ENCODE results near the gene SCAF1. TPM values are rescaled to one million over a fixed set of nuclear protein-coding genes. Genes with fewer than 3 reads are reported as not detected.

Gene SCAF1
- total RNA-seq, 1 experiment from 2014 or later: 46.8 TPM

DNA sequence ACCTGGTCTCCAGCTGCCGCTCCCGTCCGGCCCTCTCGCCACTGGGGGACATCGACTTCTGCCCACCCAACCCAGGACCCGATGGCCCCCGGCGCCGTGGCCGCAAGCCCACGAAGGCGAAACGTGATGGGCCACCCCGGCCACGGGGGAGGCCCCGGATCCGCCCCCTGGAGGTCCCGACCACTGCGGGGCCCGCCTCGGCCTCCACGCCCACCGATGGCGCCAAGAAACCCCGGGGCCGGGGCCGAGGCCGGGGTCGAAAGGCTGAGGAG lies 44.4 kb upstream of the SCAF1 start:
- no peak overlapping the region for H2AFZ ChIP-seq (ENCODE audit: low read length)
- TF ChIP-seq, protein P1, sequence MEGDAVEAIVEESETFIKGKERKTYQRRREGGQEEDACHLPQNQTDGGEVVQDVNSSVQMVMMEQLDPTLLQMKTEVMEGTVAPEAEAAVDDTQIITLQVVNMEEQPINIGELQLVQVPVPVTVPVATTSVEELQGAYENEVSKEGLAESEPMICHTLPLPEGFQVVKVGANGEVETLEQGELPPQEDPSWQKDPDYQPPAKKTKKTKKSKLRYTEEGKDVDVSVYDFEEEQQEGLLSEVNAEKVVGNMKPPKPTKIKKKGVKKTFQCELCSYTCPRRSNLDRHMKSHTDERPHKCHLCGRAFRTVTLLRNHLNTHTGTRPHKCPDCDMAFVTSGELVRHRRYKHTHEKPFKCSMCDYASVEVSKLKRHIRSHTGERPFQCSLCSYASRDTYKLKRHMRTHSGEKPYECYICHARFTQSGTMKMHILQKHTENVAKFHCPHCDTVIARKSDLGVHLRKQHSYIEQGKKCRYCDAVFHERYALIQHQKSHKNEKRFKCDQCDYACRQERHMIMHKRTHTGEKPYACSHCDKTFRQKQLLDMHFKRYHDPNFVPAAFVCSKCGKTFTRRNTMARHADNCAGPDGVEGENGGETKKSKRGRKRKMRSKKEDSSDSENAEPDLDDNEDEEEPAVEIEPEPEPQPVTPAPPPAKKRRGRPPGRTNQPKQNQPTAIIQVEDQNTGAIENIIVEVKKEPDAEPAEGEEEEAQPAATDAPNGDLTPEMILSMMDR (conservative IDR thresholded peaks at IDR 0.05; ENCODE audit: low read depth, low read length): no peak
- TF ChIP-seq EZH2phosphoT487 (IDR thresholded peaks at IDR 0.05; ENCODE audit: borderline replicate concordance, low read length): no peak
- TF ChIP-seq EZH2 (IDR thresholded peaks at IDR 0.05; ENCODE audit: low read length, unreplicated experiment): no peak
- H3K27me3 ChIP-seq (ENCODE audit: low read length): no peaks in the 10 kb centered on the region
- no peak overlapping the region for H3K9ac ChIP-seq (ENCODE audit: low read length)
- DNase-seq (no peak), ATAC-seq (no peak)
- BruUV-seq (replicated peaks): no TSS peak
- H3K4me1 ChIP-seq (ENCODE audit: insufficient read depth, low read length): peaks cover 7% of the 10 kb centered on the region; the same call in 1 of the 2 replicates
- no peaks in the 10 kb centered on the region for H3K9me2 ChIP-seq (replicated peaks; ENCODE audit: low read length)
- H3K36me3 ChIP-seq (ENCODE audit: low read depth, low read length): peaks cover 59% of the 10 kb centered on the region
- H3K79me2 ChIP-seq (ENCODE audit: low read length): peaks cover 59% of the 10 kb centered on the region
- H3K4me2 ChIP-seq (ENCODE audit: low read length): no peak overlapping the region
- intact Hi-C loops (cut with micrococcal nuclease): no loop called here
- H3F3A ChIP-seq (ENCODE audit: low read length, unreplicated experiment): no peaks in the 10 kb centered on the region
- no peak overlapping the region for H3K27ac ChIP-seq (ENCODE audit: low read length)
- ChIA-PET POLR2A (ENCODE audit: unreplicated experiment) (no interaction called here), CTCF (no interaction called here)
- no peak overlapping the region for H3K4me3 ChIP-seq (ENCODE audit: low read length)
- peaks cover 12% of the 10 kb centered on the region for H4K20me1 ChIP-seq (ENCODE audit: low read length)
- no peaks in the 10 kb centered on the region for H3K9me3 ChIP-seq (ENCODE audit: low read length)

DNA sequence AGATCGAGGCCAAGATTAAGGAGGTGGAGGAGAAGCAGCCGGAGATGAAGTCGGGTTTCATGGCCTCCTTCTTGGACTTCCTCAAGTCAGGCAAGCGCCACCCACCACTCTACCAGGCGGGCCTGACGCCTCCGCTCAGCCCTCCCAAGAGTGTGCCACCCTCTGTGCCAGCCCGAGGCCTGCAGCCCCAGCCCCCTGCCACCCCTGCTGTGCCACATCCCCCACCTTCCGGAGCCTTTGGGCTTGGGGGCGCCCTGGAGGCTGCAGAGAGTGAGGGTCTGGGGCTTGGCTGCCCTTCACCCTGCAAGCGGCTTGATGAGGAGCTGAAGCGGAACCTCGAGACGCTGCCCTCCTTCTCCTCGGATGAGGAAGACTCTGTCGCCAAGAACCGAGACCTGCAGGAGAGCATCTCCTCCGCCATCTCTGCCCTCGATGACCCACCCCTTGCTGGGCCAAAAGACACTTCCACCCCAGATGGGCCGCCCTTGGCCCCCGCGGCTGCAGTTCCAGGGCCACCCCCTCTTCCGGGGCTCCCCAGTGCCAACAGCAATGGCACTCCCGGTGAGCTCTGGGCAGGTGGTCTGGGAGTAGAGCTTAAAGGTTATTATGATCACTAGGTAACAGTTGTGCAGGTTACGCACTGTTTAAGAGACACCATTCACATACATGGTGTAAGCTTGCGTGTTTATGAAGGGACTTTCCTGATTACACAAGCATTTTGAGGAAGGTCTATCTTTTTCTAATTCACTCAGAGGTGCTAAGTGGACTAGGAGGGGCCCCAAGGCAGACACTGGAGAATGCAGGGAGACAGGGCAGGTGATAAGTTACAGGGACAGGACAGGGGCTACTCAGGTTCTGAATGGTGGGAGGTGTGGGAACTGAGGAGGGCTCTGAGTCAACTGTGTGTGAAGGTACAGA lies 42.4 kb upstream of the SCAF1 start:
- H3K9me2 ChIP-seq (replicated peaks; ENCODE audit: low read length): no peaks in the 10 kb centered on the region
- H4K20me1 ChIP-seq (ENCODE audit: low read length): peaks cover 6% of the 10 kb centered on the region; the same call in 1 of the 2 replicates
- H3K9ac ChIP-seq (ENCODE audit: low read length): no peak overlapping the region
- DNase-seq: no peak
- no peaks in the 10 kb centered on the region for H3K27me3 ChIP-seq (ENCODE audit: low read length)
- intact Hi-C loops (cut with micrococcal nuclease): no loop called here
- H3K27ac ChIP-seq (ENCODE audit: low read length): no peak overlapping the region
- TSS peak; percentile 13 for BruUV-seq (replicated peaks)
- H3K9me3 ChIP-seq (ENCODE audit: low read length): no peaks in the 10 kb centered on the region
- no peaks in the 10 kb centered on the region for H3K4me1 ChIP-seq (ENCODE audit: insufficient read depth, low read length)
- ChIA-PET POLR2A (ENCODE audit: unreplicated experiment) (no interaction called here), CTCF (no interaction called here)
- TF ChIP-seq EZH2 (IDR thresholded peaks at IDR 0.05; ENCODE audit: low read length, unreplicated experiment) (no peak), EZH2phosphoT487 (IDR thresholded peaks at IDR 0.05; ENCODE audit: borderline replicate concordance, low read length) (no peak)
- TF ChIP-seq, protein P1 (conservative IDR thresholded peaks at IDR 0.05; ENCODE audit: low read depth, low read length): no peak
- no peak overlapping the region for H2AFZ ChIP-seq (ENCODE audit: low read length)
- H3K4me2 ChIP-seq (ENCODE audit: low read length): no peak overlapping the region
- H3K79me2 ChIP-seq (ENCODE audit: low read length): peaks cover 58% of the 10 kb centered on the region
- peaks cover 61% of the 10 kb centered on the region for H3K36me3 ChIP-seq (ENCODE audit: low read depth, low read length)
- no peak for ATAC-seq
- H3F3A ChIP-seq (ENCODE audit: low read length, unreplicated experiment): no peaks in the 10 kb centered on the region
- H3K4me3 ChIP-seq (ENCODE audit: low read length): no peak overlapping the region

DNA sequence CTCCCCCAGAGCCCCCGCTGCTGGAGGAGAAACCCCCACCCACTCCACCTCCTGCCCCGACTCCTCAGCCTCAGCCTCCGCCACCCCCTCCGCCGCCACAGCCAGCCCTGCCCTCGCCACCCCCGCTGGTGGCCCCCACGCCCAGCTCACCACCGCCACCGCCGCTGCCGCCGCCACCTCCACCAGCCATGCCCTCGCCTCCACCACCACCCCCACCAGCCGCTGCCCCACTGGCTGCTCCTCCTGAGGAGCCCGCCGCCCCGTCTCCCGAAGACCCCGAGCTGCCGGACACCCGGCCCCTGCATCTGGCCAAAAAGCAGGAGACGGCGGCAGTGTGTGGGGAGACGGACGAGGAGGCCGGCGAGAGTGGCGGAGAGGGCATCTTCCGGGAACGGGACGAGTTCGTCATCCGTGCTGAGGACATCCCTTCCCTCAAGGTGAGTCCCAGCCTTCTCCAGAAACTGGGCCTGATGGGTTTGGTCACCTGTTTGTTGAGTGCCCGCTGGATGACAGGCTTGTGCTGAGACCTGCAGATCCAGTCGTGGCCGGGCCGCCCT lies 40.4 kb upstream of the SCAF1 start:
- POLR2A ChIA-PET (ENCODE audit: unreplicated experiment): no interaction called here
- Histone ChIP-seq H3F3A (ENCODE audit: low read length, unreplicated experiment) (no peaks in the 10 kb centered on the region), H3K9me3 (ENCODE audit: low read length) (no peaks in the 10 kb centered on the region), H3K9me2 (replicated peaks; ENCODE audit: low read length) (no peaks in the 10 kb centered on the region), H3K4me2 (ENCODE audit: low read length) (no peak overlapping the region), H2AFZ (ENCODE audit: low read length) (no peak overlapping the region), H3K9ac (ENCODE audit: low read length) (no peak overlapping the region), H4K20me1 (ENCODE audit: low read length) (peaks cover 6% of the 10 kb centered on the region; the same call in 1 of the 2 replicates), H3K36me3 (ENCODE audit: low read depth, low read length) (peaks cover 54% of the 10 kb centered on the region), H3K4me3 (ENCODE audit: low read length) (no peak overlapping the region), H3K4me1 (ENCODE audit: insufficient read depth, low read length) (no peaks in the 10 kb centered on the region), H3K27me3 (ENCODE audit: low read length) (no peaks in the 10 kb centered on the region), H3K79me2 (ENCODE audit: low read length) (peaks cover 65% of the 10 kb centered on the region), H3K27ac (ENCODE audit: low read length) (no peak overlapping the region)
- DNase-seq (no peak), ATAC-seq (no peak)
- intact Hi-C loops (cut with micrococcal nuclease): no loop called here
- no TSS peak for BruUV-seq (replicated peaks)
- TF ChIP-seq, protein P1 (conservative IDR thresholded peaks at IDR 0.05; ENCODE audit: low read depth, low read length): no peak
- TF ChIP-seq EZH2 (IDR thresholded peaks at IDR 0.05; ENCODE audit: low read length, unreplicated experiment): no peak
- TF ChIP-seq EZH2phosphoT487 (IDR thresholded peaks at IDR 0.05; ENCODE audit: borderline replicate concordance, low read length): no peak
- CTCF ChIA-PET: no interaction called here

Measured in PC-3 (cell line).